IMR-90 (cell line): Measurements from ENCODE around the gene SMAD4. TPM values are rescaled to one million over a fixed set of nuclear protein-coding genes. Genes with fewer than 3 reads are reported as not detected.
"Not testable (repeated sequence)": the region's sequence is repeated elsewhere in the genome, so short reads cannot be mapped to it uniquely, and the experiment has no call there.

Source experiments
- ATAC-seq: fragments of 200-7000 bp; cut with Tn5 transposase; 2 replicates; pipeline ENCODE4 v1.9.1; 2020; ENCODE audit warnings: low read depth, mild to moderate bottlenecking, moderate library complexity
- BruUV-seq: library from RNA; stranded (reverse); fragments of 400-500 nt; replicated peaks from 2 replicates; lab custom pipeline; 2021; lab: Mats Ljungman, UMichigan
- CTCF ChIA-PET: fragments of 300-600 bp; formaldehyde crosslinking; extraction: SDS; loops from one replicate; lab custom pipeline; 2021; ENCODE audit warnings: antibody characterized with exemption; lab: Yijun Ruan, JAX
- POLR2A ChIA-PET: fragments of 300-600 bp; sonication (Branson Sonifier 250); formaldehyde crosslinking; loops from one replicate; lab custom pipeline; 2022; ENCODE audit warnings: antibody characterized with exemption; ENCODE audit not compliant: unreplicated experiment; lab: Charles Lee
- DNase-seq: peaks from one replicate; pipeline ENCODE4 v3.0.0; 2013
- H2AFZ ChIP-seq: replicated peaks from 2 replicates; pipeline ENCODE3; 2013; ENCODE audit warnings: low read length, mild to moderate bottlenecking; ENCODE audit not compliant: poor library complexity
- H2AK5ac ChIP-seq: 2 replicates; pipeline ENCODE4 v1.6.1; 2013; ENCODE audit warnings: low read depth, low read length, inconsistent platforms
- H2AK9ac ChIP-seq: replicated peaks from 2 replicates; pipeline ENCODE3; 2013; ENCODE audit warnings: mild to moderate bottlenecking, low read depth, low read length, moderate library complexity; ENCODE audit not compliant: poor library complexity
- H2BK120ac ChIP-seq: 2 replicates; pipeline ENCODE4 v1.6.1; 2013; ENCODE audit warnings: low read depth, low read length, inconsistent platforms
- H2BK15ac ChIP-seq: 3 replicates; pipeline ENCODE4 v1.6.1; 2013; ENCODE audit warnings: low read depth, low read length, inconsistent platforms
- H2BK20ac ChIP-seq: 2 replicates; pipeline ENCODE4 v1.6.1; 2013; ENCODE audit warnings: low read depth, mild to moderate bottlenecking, inconsistent platforms, low read length, moderate library complexity
- H2BK5ac ChIP-seq: 2 replicates; pipeline ENCODE4 v1.6.1; 2013; ENCODE audit warnings: mild to moderate bottlenecking, low read depth, low read length, inconsistent platforms; ENCODE audit not compliant: poor library complexity, severe bottlenecking
- H3K14ac ChIP-seq: replicated peaks from 2 replicates; pipeline ENCODE4 v1.6.1; 2013; ENCODE audit warnings: low read depth, low read length, inconsistent platforms
- H3K18ac ChIP-seq: 2 replicates; pipeline ENCODE4 v1.6.1; 2013; ENCODE audit warnings: low read depth, low read length, control low read depth
- H3K23ac ChIP-seq: 2 replicates; pipeline ENCODE4 v1.6.1; 2013; ENCODE audit warnings: low read depth, low read length, inconsistent platforms
- H3K27ac ChIP-seq: 2 replicates; pipeline ENCODE4 v1.5.1; 2013; ENCODE audit warnings: mild to moderate bottlenecking, control low read depth, low read length; ENCODE audit not compliant: insufficient read depth
- H3K27me3 ChIP-seq: 2 replicates; pipeline ENCODE4 v1.6.1; 2013; ENCODE audit warnings: low read length; ENCODE audit not compliant: control insufficient read depth, insufficient read depth
- H3K36me3 ChIP-seq: 2 replicates; pipeline ENCODE4 v1.6.1; 2013; ENCODE audit warnings: low read length, mixed read lengths; ENCODE audit not compliant: control insufficient read depth, insufficient read depth
- H3K4ac ChIP-seq: 2 replicates; pipeline ENCODE4 v1.6.1; 2013; ENCODE audit warnings: low read depth, low read length, inconsistent platforms
- H3K4me1 ChIP-seq: 2 replicates; pipeline ENCODE4 v1.6.1; 2013; ENCODE audit warnings: low read length, mixed read lengths; ENCODE audit not compliant: control insufficient read depth, insufficient read depth
- H3K4me2 ChIP-seq: 2 replicates; pipeline ENCODE4 v1.6.1; 2013; ENCODE audit warnings: low read depth, mild to moderate bottlenecking, control low read depth, low read length, moderate library complexity
- H3K4me3 ChIP-seq: 2 replicates; pipeline ENCODE4 v1.5.1; 2013; ENCODE audit warnings: low read depth, mild to moderate bottlenecking, control low read depth, low read length, moderate library complexity; ENCODE audit not compliant: insufficient read depth
- H3K56ac ChIP-seq: 2 replicates; pipeline ENCODE4 v1.6.1; 2013; ENCODE audit warnings: low read length, inconsistent platforms; ENCODE audit not compliant: insufficient read depth; ENCODE audit errors: extremely low read depth
- H3K79me1 ChIP-seq, 2 experiments: 2 replicates each; pipeline ENCODE4 v1.6.1; 2013; ENCODE audit warnings: low read length in 2 of 2, inconsistent platforms in 1 of 2, low read depth in 1 of 2
- H3K9ac ChIP-seq: 2 replicates; pipeline ENCODE4 v1.6.1; 2013; ENCODE audit warnings: low read depth, low read length, control low read depth
- H3K9me1 ChIP-seq: 2 replicates; pipeline ENCODE4 v1.6.1; 2013; ENCODE audit warnings: low read length, inconsistent platforms; ENCODE audit not compliant: insufficient read depth
- H3K9me3 ChIP-seq: 2 replicates; pipeline ENCODE4 v1.6.1; 2013; ENCODE audit warnings: low read length; ENCODE audit not compliant: control insufficient read depth, insufficient read depth
- H4K20me1 ChIP-seq: 2 replicates; pipeline ENCODE4 v1.6.1; 2013; ENCODE audit warnings: low read length, inconsistent platforms; ENCODE audit not compliant: insufficient read depth
- H4K5ac ChIP-seq: 2 replicates; pipeline ENCODE4 v1.6.1; 2013; ENCODE audit warnings: mild to moderate bottlenecking, low read depth, low read length, control low read depth
- H4K8ac ChIP-seq, 2 experiments: 2 replicates each; pipeline ENCODE4 v1.6.1; 2013; ENCODE audit warnings: low read depth in 2 of 2, low read length in 2 of 2, control low read depth in 1 of 2, inconsistent platforms in 1 of 2
- H4K91ac ChIP-seq: 2 replicates; pipeline ENCODE4 v1.6.1; 2013; ENCODE audit warnings: low read depth, low read length, inconsistent platforms; ENCODE audit not compliant: insufficient read depth
- WGBS, 2 experiments: methylation state at CpG; one replicate each; pipeline versions ENCODE4 v1.1.5 to v1.1.7; 2013; ENCODE audit warnings: missing lambda C conversion rate in 2 of 2; ENCODE audit not compliant: insufficient read length in 1 of 2; ENCODE audit errors: extremely low coverage in 2 of 2; 5-methylcytosine and 5-hydroxymethylcytosine counted together
- dilution Hi-C: fragments of 300-500 bp; cut with HindIII; formaldehyde crosslinking; loops from one replicate; pipeline ENCODE4 v1.14.3; 2018; ENCODE audit warnings: low sequenced_read_pairs; ENCODE audit not compliant: unreplicated experiment
- in situ Hi-C: fragments of 300-500 bp; cut with MboI; formaldehyde crosslinking; loops from 3 replicates; pipeline ENCODE4 v1.14.3; 2019; ENCODE audit warnings: low sequenced_read_pairs, inconsistent platforms, mixed read lengths
- intact Hi-C: fragments of 100-400 bp; cut with micrococcal nuclease; formaldehyde crosslinking; loops from 2 replicates; pipeline ENCODE4 v1.10.0; 2022
- polyA plus RNA-seq, 3 experiments: library from polyadenylated mRNA; depleted of rRNA; stranded (reverse); fragments of >200 nt; gene quantifications; 2 replicates each; pipeline ENCODE4 v1.2.3, GENCODE V29; 2012; ENCODE audit warnings: low replicate concordance in 1 of 3
- total RNA-seq: library from RNA; depleted of rRNA; stranded (reverse); fragments of >200 nt; gene quantifications from 2 replicates; pipeline ENCODE4 v1.2.3, GENCODE V29; 2012

The SMAD4 gene
- total and polyA plus RNA-seq, 2 of the 4 experiments (the other 2 are of a cell fraction): 57.6 to 145 TPM

- H2BK20ac ChIP-seq, H3K18ac ChIP-seq, CTCF ChIA-PET: not testable (repeated sequence)
These were observed 63.0 kb downstream of the SMAD4 start for GRCh38 chr18:51092967-51093366.

More at GRCh38 chr18:51092967-51093366, 63.0 kb downstream of the SMAD4 start:
- H2BK15ac ChIP-seq, H2AK9ac ChIP-seq, intact Hi-C loops, ATAC-seq, H4K20me1 ChIP-seq, dilution Hi-C loops, DNase-seq, H3K79me1 ChIP-seq, H3K27ac ChIP-seq, BruUV-seq, H4K5ac ChIP-seq, H4K91ac ChIP-seq, H3K4me2 ChIP-seq, H2BK120ac ChIP-seq, H3K14ac ChIP-seq, H3K9me3 ChIP-seq, H3K4me3 ChIP-seq, POLR2A ChIA-PET, H3K23ac ChIP-seq, H3K4me1 ChIP-seq, H2AK5ac ChIP-seq, H3K4ac ChIP-seq, H4K8ac ChIP-seq, in situ Hi-C loops, H3K36me3 ChIP-seq, H3K9me1 ChIP-seq, H3K27me3 ChIP-seq, H2AFZ ChIP-seq, H3K56ac ChIP-seq, H3K9ac ChIP-seq, H2BK5ac ChIP-seq: not testable (repeated sequence)
- no CpG with 5 or more reads among the region's 1 CpG for WGBS, 2 experiments
